Occipital lobe (tissue), 2 donors: Measurements from ENCODE around the gene TFEB. TPM values are rescaled to one million over a fixed set of nuclear protein-coding genes. Genes with fewer than 3 reads are reported as not detected.
"Not testable (repeated sequence)": the region's sequence is repeated elsewhere in the genome, so short reads cannot be mapped to it uniquely, and the experiment has no call there.

Experiments
- DNase-seq: peaks from one replicate; lab custom pipeline; 2025; lab: John Stamatoyannopoulos, UW
- total RNA-seq: library from RNA; depleted of rRNA; stranded (reverse); fragments of >200 nt; gene quantifications from one replicate; pipeline ENCODE4 v1.2.3, GENCODE V29; 2014

TFEB gene
- total RNA-seq, 1 donor from 2014 or later = 3.4 TPM

DNA sequence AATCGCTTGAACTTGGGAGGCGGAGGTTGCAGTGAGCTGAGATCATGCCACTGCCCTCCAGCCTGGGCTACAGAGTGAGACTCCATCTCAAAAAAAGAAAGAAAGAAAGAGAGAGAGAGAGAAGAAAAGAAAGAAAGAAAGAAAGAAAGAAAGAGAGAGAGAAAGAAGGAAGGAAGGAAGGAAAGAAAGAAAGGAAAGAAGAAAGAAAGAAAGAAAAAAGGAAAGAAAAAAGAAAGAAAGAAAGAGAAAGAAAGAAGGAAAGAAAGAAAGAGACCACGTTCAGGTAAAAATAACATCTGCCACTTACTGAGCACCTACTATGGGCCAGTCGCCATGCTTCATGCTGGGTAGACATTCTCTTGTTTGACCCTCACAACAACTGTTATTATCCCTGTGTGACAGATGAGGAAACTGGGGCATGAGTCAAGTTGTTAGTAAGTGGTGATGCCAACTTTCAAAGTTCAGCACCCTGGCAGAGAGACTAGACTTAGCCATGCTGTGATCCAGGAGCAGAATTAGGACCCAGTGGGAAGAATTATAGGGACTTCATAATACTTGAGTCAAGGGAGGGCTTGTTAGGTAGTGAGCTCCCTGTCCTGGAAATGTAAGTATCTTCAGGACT is 30.7 kb upstream of the TFEB start:
- not testable (repeated sequence) for DNase-seq

DNA sequence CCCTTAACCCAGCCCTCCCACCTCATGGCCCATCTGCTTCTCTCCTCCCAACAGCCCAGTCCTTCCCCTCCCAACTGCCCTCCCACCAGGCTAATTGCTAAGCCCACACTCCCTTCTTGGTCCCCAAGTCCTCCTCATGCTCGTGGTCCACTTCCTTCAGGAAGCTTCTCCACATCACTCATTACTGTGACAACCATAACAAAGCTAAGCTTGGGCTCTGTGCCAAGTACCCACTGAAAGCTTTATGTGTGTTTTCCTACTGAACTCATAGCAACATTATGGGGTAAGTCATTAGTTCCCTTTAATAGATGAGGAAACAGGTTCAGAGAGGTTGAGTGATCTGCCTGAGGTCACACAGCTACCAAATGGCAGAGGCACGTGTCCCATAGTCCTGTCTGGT is 28.1 kb upstream of the TFEB start:
- DNase-seq = no peak

DNA sequence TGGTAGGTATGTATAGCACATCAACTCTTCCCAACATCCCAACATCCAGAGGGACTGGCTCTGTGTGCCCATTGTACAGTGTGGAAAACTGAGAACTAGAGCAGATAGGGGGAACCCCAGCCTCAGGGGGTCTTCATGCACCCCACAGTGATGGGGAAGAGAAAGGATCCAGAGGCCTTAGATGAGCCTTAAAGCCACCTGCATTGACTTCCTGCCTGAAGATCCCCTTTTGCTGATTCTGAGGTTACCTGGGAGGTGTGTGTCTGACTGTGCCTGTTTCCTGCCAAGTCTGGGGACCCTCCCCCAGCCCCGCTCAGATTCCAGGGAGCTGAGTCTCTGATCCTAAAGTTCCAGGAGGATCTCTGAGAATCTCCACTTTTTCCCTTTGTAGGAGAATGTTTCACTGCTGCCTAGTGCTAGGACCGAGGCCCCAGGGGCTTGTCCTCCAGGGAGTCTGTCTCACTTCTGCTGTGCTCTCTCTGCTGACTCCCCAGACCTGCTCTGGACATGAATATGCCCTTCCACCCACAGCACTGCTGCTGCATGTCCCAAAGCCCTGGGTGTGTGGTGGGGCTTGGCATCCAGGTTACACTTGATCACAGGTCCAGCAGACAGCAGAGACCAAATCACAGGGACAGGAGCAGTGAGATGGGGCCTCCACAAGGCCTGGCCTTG is 24.6 kb upstream of the TFEB start:
- no peak for DNase-seq

DNA sequence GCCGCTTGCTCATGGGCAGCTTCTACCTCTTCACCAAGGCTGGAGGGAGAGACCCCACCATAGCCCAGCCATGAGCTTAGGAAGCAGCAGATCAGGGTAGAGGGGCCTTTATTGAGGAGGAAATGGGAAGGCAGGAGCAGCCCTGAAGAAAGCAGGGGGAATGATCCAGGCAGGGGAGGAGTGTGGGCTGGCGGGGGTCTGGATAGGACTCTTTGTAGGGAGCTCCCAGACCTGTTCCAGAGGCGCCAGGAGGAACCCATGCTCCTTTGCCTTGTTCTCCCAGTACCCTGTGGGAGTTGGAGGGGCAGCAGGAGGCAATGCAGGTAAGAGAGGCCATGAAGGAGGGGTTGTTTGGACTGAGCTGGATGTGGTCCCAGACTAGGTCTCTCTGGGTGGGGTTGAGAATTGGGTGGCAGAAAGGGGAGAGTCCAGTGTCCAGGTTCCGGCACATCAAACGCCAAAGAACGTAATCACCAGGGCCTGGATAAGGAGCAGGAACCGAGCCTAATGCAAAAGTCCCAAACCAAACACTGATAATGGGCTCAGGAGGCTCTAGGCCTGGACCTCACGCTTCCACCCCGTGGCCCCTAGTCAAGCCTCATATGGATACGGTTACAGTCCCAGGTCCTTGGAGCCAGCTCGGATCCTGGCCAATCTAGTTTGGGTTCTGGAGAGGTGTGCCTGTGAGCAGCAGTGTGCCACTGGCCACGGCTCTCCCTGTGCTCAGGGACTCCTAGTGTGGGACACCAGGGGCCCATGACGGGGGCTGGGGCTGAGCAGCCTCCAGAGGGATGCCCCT is 23.9 kb upstream of the TFEB start:
- DNase-seq = no peak

DNA sequence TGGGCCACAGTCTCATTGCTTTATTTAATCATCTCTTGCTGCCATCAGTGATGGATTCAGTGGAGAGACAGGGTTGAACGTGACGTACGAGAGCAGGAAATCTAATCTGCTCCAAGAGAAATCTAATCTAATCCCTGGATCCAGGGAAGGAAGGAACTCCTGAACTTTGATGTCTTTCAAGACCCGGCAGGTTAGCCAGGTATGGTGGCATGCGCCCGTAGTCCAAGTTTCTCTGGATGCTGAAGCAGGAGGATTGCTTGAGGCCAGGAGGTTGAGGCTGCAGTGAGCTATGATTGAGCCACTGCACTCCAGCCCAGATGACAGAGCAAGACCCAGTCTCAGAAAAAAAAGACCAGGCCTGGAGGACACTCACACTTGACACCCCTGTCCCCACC is 23.2 kb upstream of the TFEB start:
- no peak for DNase-seq

DNA sequence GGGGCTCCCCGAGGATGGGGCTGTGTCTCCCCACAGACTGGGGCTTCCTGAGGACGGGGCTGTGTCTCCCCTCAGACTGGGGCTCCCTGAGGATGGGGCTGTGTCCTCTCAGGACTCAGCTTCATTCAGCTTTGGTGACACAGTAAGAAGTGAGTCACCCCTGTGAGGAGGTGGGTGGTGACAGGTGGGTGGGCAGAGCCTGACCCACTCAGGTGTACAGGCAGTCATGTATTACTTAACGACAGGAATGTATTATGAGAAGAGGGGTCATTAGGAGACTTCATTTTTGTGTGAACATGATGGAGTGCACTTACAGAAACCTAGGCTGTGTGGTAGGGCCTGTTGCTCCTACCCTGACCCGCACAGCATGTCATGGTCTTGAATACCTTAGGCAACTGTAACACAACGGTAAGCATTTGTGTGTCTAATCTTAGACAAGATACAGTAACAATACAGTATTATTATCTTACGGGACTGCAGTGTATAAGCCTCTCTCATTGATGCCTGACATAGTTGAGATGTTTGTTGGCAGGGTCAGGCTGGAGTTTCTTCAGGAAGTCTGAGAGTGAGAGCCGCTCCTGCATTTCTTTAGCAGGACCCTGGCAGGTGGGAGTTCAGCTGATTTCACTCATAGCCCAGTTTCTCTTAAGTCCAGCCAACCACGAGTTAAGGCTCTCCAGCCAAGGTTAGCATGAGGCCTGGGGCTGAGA is 22.7 kb upstream of the TFEB start:
- no peak for DNase-seq

DNA sequence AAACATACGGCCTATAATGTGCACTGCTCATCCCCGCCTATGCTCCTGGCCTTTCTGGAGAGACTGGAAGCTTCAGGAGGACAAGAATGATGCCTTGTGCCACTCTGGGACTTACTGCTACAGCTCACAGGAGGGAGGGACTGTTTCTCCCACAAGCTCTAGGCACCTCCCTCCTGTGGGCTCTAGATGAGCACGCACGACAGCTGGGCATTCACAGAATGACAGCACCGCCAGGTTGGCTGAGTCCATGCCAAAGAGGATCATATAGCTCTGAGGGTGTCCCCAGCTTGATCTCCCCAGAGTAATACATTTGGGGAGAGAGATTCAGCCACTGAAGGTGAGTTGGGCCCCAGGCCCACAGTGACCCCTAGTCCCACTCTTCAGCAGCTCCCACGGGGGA is 21.9 kb upstream of the TFEB start:
- DNase-seq = no peak

DNA sequence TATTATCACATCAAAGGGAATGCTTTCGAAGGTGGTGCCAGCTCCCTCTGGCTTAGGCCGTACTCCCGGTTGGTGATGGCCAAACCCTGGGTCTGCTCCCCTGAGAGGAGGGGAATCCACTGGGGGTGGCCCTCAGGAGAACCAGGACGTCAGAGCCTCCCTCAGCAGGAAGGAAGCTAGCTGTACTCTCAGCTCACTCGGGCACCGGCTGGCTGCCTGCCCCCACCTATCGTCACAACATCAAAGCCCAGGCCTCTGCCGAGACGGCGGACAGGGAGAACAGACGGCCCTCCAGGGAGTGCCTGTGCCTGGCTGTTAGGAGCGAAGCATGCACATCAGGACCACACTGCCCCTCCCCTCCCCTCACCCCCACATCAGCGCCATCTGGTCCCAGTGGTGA is 20.9 kb upstream of the TFEB start:
- DNase-seq = no peak

DNA sequence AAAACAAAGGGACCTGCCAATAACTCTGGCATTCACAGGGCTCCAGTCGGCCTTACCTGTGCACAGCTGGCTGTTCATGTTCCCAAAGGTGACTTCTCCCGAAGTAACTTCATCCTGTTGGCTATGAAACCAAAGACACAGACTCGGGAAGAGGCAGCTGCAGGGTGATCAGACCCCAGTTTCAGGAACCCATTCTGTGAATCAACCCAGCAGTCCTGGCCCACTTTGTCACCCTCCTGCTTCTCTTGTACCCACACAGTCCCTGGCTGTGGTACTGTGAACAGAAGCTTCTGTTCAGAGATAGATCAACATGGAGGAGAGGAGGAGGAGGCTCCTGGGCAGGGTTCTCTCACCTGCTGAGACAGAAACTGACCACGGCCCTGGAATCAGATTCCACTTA is 20.5 kb upstream of the TFEB start:
- DNase-seq = no peak

DNA sequence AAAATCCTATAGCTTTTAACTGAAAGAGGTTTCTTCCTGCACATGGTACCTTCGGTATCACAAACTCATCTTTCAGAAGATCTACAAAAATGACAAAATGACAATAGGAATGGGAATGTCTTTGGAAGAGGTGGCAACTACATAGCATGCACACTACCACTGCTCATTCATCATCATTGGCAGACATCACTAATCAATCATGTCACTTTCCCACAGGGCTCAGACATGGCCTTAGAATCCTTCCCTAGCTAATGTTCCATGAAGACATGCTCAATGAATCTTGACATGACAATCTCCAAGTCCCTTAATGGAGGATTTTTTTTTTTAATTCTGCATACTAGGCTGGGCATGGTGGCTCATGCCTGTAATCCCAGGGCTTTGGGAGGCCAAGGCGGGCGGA is 15.0 kb upstream of the TFEB start:
- DNase-seq = no peak

DNA sequence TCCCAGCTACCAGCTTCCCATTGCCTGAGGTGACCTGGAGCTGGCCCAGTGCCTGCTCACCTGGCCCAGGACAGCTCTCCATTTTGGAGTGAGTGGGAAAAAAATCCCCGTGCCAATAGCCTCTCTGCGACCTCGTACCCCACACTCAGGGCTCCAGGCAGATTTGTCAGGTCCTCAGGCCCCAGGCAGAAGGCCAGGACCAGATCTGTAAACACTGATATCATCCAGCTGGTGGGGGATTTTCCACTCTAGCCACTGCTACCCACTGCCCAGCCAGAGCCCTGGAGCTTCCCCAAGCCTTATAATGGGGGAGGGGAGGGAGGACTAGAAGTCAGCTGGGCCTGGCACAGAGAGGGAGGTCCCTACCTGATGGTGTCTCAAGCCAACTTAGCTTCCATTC is 13.1 kb upstream of the TFEB start:
- DNase-seq = no peak

DNA sequence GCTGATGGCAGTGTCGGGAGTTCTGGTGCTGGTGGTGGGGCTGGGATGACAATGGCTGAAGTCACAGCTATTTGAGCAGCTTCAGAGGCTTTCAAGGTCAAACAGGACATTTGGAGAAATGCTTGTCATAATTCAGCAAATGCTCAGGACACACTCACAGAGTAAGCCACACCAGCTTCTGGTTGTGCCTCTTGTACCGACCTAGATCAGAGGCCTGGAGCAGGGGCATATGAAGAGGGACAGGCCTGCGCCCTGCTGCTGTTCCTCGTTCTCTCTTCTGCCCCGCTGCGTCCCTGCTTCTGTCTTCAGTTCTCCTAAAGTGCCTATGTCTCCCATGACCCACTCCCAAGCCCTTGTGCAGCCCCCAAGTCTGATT is 12.7 kb upstream of the TFEB start:
- no peak for DNase-seq

DNA sequence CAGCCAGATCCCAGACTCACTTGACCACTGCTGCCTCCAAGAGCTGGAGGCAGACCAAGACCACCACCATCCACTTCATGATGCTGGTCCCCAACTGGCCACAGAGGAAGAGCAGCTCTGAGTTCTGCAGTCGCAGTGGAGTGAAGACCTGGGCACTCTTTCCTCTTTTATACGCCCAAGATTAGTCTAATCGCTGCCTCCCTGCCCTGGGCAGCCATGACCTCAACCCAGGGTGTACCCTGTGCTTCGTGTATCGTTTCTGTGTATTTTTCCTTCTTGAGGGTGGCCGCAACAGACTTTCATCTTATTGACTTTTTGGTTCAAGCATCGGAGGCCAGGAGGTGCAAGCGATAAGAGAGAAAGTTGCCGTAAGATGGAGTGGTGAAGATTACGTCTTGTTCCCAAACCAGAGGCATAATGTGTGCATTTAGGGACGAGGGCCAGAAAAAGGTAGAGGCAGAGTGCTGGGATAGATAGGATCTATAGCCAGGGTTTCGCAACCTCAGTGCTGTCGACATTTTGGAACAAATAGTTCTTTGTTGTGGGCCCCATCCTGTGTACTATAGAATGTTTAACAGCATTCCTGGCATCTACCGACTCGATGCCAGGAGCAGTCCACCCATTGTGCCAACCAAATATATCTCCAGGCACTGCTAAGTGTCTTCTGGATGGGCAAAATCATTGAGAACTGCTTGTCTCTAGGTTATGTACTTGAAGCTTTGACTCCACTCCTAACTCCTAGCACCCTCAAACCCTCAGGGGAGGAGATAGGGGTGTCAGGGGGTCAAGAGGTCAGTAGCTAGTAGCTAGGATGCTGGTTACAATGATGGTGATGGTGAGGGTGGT is 12.1 kb upstream of the TFEB start, which contains the start of gene PGC:
Gene PGC, minus strand, starts transcription at position 142 of the 846 bp plus-strand sequence. Its CDS starts 63 bp downstream, at position 79.
- no peak for DNase-seq

DNA sequence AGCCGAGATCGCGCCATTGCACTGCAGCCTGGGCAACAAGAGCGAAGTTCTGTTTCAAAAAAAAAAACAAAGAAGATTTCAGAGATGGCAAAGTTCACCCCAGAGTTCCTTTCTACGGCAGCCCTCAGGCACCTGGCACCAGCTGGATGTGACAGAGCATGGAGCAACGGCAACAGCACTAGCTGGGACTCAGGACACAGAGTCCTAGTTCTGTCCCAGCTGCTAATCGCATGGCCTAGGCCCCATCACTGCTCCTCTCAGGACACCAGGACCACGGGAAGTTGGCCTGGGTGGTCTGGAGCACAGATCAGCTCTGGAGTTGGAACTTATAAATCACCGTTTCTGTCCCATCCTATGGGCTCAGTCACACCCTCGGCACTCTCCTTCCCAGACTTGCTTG is 10.7 kb upstream of the TFEB start:
- no peak for DNase-seq

DNA sequence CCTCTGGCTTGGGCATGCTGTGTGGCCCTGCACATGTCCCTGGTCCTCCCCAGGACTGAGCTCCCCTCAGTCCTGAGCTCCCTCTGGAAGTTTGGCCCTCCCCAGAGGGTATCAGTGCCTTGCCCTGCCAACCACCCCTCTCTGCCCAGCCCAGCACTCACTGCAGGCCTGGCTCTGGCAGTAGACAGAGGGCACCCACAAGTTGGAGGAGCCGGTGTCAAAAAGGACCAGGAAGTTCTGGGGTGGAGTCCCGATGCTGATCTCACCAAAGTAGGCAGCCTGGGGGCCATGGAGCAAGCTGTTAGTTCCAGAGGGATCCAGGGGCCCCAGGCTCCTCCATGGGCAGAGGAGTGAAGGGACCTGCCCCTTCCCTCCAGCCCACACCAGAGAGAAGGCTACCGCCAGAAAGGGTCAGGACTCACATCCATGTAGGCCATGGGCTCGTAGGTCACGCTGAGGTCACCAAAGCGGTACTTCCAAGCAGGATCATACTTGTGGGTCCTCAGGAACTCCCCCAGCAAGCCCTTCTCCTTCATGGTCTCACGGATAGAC is 8.9 kb upstream of the TFEB start:
- DNase-seq = no peak

DNA sequence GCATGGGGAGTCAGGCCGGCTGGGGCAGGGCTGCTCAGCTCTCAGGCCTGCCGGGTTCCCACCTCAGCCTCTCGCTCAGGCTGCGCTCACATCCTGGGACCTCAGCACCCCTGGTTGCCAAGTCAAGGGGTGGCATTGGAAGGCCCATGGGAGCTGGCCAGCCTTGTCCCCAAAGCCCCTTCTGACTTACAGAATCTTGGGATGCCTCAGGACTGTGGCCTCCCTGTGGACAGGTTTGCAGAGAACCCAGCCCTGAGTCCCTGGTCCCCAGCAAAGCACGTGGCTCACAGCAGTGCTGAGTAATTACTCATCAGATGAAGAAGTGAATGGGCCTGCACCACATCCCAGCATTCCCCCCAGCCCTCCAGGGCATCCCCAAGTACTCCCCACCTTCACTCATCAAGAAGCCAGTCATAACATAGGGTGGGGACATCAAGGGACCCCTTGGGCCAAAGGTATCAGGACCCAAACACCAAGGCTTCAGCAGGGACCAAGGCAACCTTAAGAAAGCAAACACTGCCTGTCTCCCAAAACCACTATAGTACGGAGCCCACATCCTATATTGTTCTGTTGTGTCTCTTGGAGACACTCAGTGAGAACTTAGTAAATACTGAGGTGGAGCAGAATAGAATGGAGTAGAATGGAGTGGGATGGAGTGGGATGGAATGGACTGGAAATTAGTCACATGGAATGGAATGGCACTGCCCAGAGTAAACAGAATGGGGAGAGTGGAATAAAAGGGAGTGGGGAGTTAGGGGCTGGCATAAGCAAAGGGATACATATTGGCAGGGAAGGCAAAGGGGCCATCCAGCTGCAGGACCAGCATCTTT is 8.2 kb upstream of the TFEB start:
- DNase-seq = no peak

DNA sequence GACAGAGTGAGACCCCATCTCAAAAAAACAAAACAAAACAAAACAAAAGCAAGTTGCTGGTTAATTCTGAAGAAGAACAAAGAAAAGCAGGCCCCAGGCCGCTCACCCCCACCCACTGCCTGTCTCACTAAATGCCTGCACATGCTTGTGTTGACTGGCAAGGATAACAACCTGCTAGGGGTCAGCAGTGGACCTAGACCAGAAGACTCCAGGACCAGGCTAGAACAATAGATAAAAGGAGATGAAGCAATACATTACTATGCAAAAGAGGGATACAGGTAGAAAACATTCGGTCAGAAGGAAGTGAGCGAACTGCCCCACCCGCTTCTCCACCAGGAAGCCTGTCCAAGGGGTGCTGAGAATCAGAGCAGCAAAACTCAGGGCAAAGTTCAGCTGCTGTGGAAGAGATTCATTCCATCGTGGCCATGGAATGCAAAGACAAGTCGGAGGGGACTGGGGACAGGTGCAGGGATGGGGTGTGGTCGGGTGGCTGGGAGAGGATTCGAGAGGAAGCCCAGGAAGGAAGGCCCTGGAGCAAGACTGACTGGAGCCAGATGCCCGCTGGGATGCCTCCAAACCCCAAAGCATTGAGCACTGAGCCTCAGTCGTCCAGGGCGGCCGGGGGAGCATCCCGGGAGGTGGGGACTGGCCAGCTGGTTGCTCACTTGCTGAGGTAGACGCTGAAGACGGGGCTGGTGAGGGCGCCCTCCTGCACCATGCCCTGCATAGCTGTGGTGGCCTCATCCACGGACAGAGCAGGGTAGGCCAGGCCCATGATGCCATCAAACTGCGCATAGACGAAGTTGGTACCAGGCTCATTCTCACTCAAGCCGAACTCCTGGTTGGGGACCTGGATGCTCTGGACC is 6.5 kb upstream of the TFEB start:
- DNase-seq = no peak

DNA sequence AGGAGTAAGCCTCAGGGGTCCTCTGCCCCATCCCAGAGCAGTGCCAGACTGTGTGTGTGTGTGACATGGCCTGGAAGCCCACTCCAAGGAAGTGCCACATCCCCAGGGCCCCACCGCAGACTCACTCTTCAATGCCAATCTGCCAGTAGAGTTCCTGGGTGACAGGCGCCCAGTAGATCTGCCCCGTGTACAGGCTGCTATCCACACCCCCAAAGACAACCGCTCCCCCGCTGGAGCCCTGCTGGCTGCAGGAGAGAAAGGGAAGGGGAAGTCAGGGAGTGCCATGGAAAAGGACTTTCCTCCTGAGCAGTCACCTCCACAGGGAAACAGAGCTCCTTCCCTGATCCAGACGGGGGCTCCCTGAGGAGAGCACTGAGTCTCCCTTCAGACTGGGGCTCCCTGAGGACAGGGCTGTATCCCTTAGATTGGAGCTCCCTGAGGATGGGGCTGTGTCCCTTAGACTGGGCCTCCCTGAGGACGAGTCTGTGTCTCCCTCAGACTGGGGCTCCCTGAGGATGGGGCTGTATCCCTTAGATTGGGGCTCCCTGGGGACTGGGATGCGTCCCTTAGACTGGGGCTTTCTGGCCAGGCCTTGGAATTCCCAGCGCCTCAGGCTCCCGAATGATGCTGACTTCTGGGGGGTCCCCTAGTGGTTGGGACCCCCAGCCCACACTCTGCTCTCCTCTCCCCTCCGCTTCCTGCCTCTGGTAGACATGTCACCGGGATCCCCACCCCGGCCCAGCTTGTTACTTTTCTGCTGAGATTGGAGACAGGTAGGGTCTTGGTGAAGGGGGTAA is 5.2 kb upstream of the TFEB start:
- no peak for DNase-seq
